GM12878 (cell line): Measurements from ENCODE around the gene SEMA3B. TPM values are rescaled to one million over a fixed set of nuclear protein-coding genes. Genes with fewer than 3 reads are reported as not detected.

Source experiments
- CBFB ChIP-seq: IDR thresholded peaks from 2 replicates; pipeline ENCODE4 v1.6.1; 2016; ENCODE audit warnings: antibody characterized with exemption, low read depth
- CHD1 ChIP-seq: IDR thresholded peaks from 2 replicates; pipeline ENCODE4 v1.6.1; 2012; ENCODE audit warnings: low read depth, low read length, improper control_type of control experiment
- CTCF ChIP-seq, 3 experiments: IDR thresholded peaks in 2 of 3; conservative IDR thresholded peaks in 1 of 3; 2 replicates each; pipeline ENCODE4 v1.5.1; 2011; ENCODE audit warnings: low read depth in 3 of 3, low read length in 3 of 3, mild to moderate bottlenecking in 3 of 3, control low read depth in 2 of 3, moderate library complexity in 2 of 3, inconsistent platforms in 1 of 3, mixed read lengths in 1 of 3; ENCODE audit not compliant: control insufficient read depth in 2 of 3, insufficient read depth in 1 of 3; ENCODE audit errors: extremely low read depth in 1 of 3
- E4F1 ChIP-seq: fragments of 450-650 bp; IDR thresholded peaks from 2 replicates; pipeline ENCODE4 v1.6.1; 2018; ENCODE audit warnings: borderline replicate concordance, mild to moderate bottlenecking; ENCODE audit not compliant: partially characterized antibody
- ELK1 ChIP-seq: IDR thresholded peaks from 2 replicates; pipeline ENCODE4 v1.6.1; 2012; ENCODE audit warnings: low read depth, low read length, improper control_type of control experiment
- FOXK2 ChIP-seq: fragments of 450-650 bp; IDR thresholded peaks from 2 replicates; pipeline ENCODE4 v1.6.1; 2017; ENCODE audit warnings: mild to moderate bottlenecking, moderate library complexity
- NFIC ChIP-seq: IDR thresholded peaks from 2 replicates; pipeline ENCODE4 v1.6.1; 2012; ENCODE audit warnings: low read depth, mild to moderate bottlenecking, inconsistent platforms, low read length, moderate library complexity
- POLR2A ChIP-seq: IDR thresholded peaks from 2 replicates; pipeline ENCODE4 v1.6.1; 2011; ENCODE audit warnings: low read depth, mild to moderate bottlenecking, low read length
- PRDM15 ChIP-seq: fragments of 450-650 bp; formaldehyde crosslinking; IDR thresholded peaks from 2 replicates; pipeline ENCODE4 v1.4.0; 2020; ENCODE audit warnings: mild to moderate bottlenecking, moderate library complexity
- RAD21 ChIP-seq: IDR thresholded peaks from 2 replicates; pipeline ENCODE4 v1.6.1; 2011; ENCODE audit warnings: mild to moderate bottlenecking, low read depth, low read length, moderate library complexity; ENCODE audit not compliant: insufficient read depth
- TCF7 ChIP-seq: IDR thresholded peaks from 2 replicates; pipeline ENCODE4 v1.6.1; 2014; ENCODE audit warnings: antibody characterized with exemption, borderline replicate concordance
- USF1 ChIP-seq: IDR thresholded peaks from 2 replicates; pipeline ENCODE4 v1.6.1; 2011; ENCODE audit warnings: borderline replicate concordance, low read depth, mild to moderate bottlenecking, moderate library complexity, mixed read lengths, low read length; ENCODE audit not compliant: insufficient read depth; ENCODE audit errors: extremely low read length
- ZBTB40 ChIP-seq: fragments of 450-650 bp; IDR thresholded peaks from 2 replicates; pipeline ENCODE4 v1.6.1; 2016; ENCODE audit warnings: mild to moderate bottlenecking, moderate library complexity, borderline replicate concordance
- polyA plus RNA-seq, 11 experiments: library from polyadenylated mRNA; depleted of rRNA in 4 of 11; unstranded in 6 of 11; stranded (reverse) in 5 of 11; fragments of >200 nt; fragmentation: Nextera tagmentation in 4 of 11; fragmentation: Illumina TruSeq in 1 of 11; extraction: Ambion mirVana in 4 of 11; extraction: Trizol in 1 of 11; gene quantifications; 1 replicate in 1 of 11; 2 replicates in 10 of 11; pipeline versions ENCODE4 v1.2.1 to v1.2.3, GENCODE V29; 2011 to 2016; ENCODE audit warnings: inconsistent platforms in 2 of 11, missing spikeins in 2 of 11, low read depth in 1 of 11
- total RNA-seq, 4 experiments: library from RNA; depleted of rRNA in 3 of 4; stranded (reverse); fragments of >200 nt in 3 of 4; fragmentation: Illumina TruSeq in 1 of 4; extraction: Trizol in 1 of 4; gene quantifications; 2 replicates each; pipeline versions ENCODE4 v1.2.1 to v1.2.3, GENCODE V29; 2013 to 2021

The SEMA3B gene
- total and polyA plus RNA-seq, 10 of the 15 experiments (the other 5 are each of a cell fraction or from before 2014, with no cell fraction given), result 0.06 to 0.59 (median 0.14) TPM; not detected in 2

GRCh38 chr3:50227390-50228183 is 41.4 kb upstream of the SEMA3B start (continued):
- TF ChIP-seq CTCF (IDR thresholded peaks at IDR 0.05 in 2 of 3, conservative IDR thresholded peaks at IDR 0.05 in 1 of 3; ENCODE audit: control insufficient read depth in 2 of 3, extremely low read depth in 1 of 3, insufficient read depth in 1 of 3, low read depth in 3 of 3, low read length in 3 of 3) (peak; percentile 69 to 93 (median 82)), RAD21 (peak; percentile 88), NFIC (no peak), E4F1 (peak; percentile 42), FOXK2 (no peak), POLR2A (peak; percentile 75), USF1 (no peak), TCF7 (no peak), CHD1 (no peak), ZBTB40 (peak; percentile 92), CBFB (peak; percentile 56; the same call in 1 of the 2 replicates), PRDM15 (CRISPR knock-in tag) (no peak), ELK1 (peak; percentile 90)
